Measurements from ENCODE around the gene CSNK1A1L.
"Not testable (repeated sequence)": the region's sequence is repeated elsewhere in the genome, so short reads cannot be mapped to it uniquely, and the experiment has no call there.

Gene CSNK1A1L

DNA sequence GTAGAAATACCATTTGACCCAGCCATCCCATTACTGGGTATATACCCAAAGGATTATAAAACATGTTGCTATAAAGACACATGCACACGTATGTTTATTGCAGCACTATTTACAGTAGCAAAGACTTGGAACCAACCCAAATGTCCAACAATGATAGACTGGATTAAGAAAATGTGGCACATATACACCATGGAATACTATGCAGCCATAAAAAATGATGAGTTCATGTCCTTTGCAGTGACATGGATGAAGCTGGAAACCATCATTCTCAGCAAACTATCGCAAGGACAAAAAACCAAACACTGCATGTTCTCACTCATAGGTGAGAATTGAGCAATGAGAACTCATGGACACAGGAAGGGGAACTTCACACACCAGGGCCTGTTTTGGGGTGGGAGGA lies 49.2 kb downstream of the CSNK1A1L start:
- not testable (repeated sequence) for ATAC-seq

All from activated CD4-positive, CD25-positive, alpha-beta regulatory T cell treated with anti-CD3 and anti-CD28 coated beads, Interleukin-2, amount 50 U/mL, for 24 hours (primary cell).